GM23248 (cell line): ENCODE data around the gene GPD2. TPM values are rescaled to one million over a fixed set of nuclear protein-coding genes. Genes with fewer than 3 reads are reported as not detected.

Source experiments
- DNase-seq: peaks from one replicate; pipeline ENCODE4 v3.0.0-alpha.2; 2015
- H2AFZ ChIP-seq: fragments of 200-600 bp; sonication (generic); 2 replicates; pipeline ENCODE4 v1.6.1; 2016; ENCODE audit warnings: antibody characterized with exemption
- H3F3A ChIP-seq: fragments of 200-600 bp; sonication (generic); 2 replicates; pipeline ENCODE4 v1.6.1; 2016; ENCODE audit warnings: mild to moderate bottlenecking, antibody characterized with exemption, mixed run types; ENCODE audit not compliant: insufficient read depth
- H3K27ac ChIP-seq: fragments of 200-600 bp; sonication (generic); 2 replicates; pipeline ENCODE4 v1.5.1; 2016; ENCODE audit warnings: mild to moderate bottlenecking
- H3K27me3 ChIP-seq: fragments of 200-600 bp; sonication (generic); replicated peaks from 2 replicates; pipeline ENCODE4 v1.6.1; 2016; ENCODE audit warnings: mild to moderate bottlenecking; ENCODE audit not compliant: insufficient read depth
- H3K36me3 ChIP-seq: fragments of 200-600 bp; sonication (generic); 2 replicates; pipeline ENCODE4 v1.6.1; 2016; ENCODE audit warnings: low read depth, mild to moderate bottlenecking
- H3K4me1 ChIP-seq: fragments of 200-600 bp; sonication (generic); 2 replicates; pipeline ENCODE4 v1.6.1; 2016; ENCODE audit warnings: mild to moderate bottlenecking; ENCODE audit not compliant: insufficient read depth
- H3K4me2 ChIP-seq: fragments of 200-600 bp; sonication (generic); one replicate; pipeline ENCODE4 v1.6.1; 2016; ENCODE audit warnings: mild to moderate bottlenecking; ENCODE audit not compliant: unreplicated experiment
- H3K4me3 ChIP-seq: fragments of 200-600 bp; sonication (generic); 2 replicates; pipeline ENCODE4 v1.5.1; 2016; ENCODE audit warnings: mild to moderate bottlenecking
- H3K79me2 ChIP-seq: fragments of 200-600 bp; sonication (generic); 2 replicates; pipeline ENCODE4 v1.6.1; 2016; ENCODE audit warnings: mild to moderate bottlenecking; ENCODE audit not compliant: insufficient read depth
- H3K9ac ChIP-seq: fragments of 200-600 bp; sonication (generic); 2 replicates; pipeline ENCODE4 v1.6.1; 2016; ENCODE audit warnings: mild to moderate bottlenecking
- H3K9me2 ChIP-seq: fragments of 200-600 bp; sonication (generic); 2 replicates; pipeline ENCODE4 v1.6.1; 2016; ENCODE audit warnings: mixed run types, mild to moderate bottlenecking, moderate library complexity; ENCODE audit not compliant: insufficient read depth
- H3K9me3 ChIP-seq: fragments of 200-600 bp; sonication (generic); one replicate; pipeline ENCODE4 v1.6.1; 2017; ENCODE audit warnings: low read depth
- H4K20me1 ChIP-seq: fragments of 200-600 bp; sonication (generic); 2 replicates; pipeline ENCODE4 v1.6.0; 2016; ENCODE audit not compliant: insufficient read depth
- EZH2 ChIP-seq: fragments of 200-600 bp; sonication (generic); IDR thresholded peaks from 2 replicates; pipeline ENCODE4 v1.6.1; 2018; ENCODE audit warnings: antibody characterized with exemption, mild to moderate bottlenecking; ENCODE audit not compliant: insufficient read depth, poor library complexity, severe bottlenecking
- EZH2phosphoT487 ChIP-seq: fragments of 200-600 bp; sonication (generic); IDR thresholded peaks from 2 replicates; pipeline ENCODE4 v1.6.1; 2018; ENCODE audit warnings: antibody characterized with exemption, moderate library complexity, mild to moderate bottlenecking, low read depth; ENCODE audit not compliant: insufficient read depth
- WGBS, 2 experiments: methylation state at CpG; one replicate each; pipeline ENCODE4 v1.1.6; 2015 to 2017; ENCODE audit warnings: low lambda C conversion rate in 2 of 2, low coverage in 1 of 2; ENCODE audit errors: missing lambda C conversion rate in 2 of 2; 5-methylcytosine and 5-hydroxymethylcytosine counted together
- in situ Hi-C: fragments of 300-500 bp; cut with MboI; formaldehyde crosslinking; loops from 2 replicates; pipeline ENCODE4 v1.15.0; 2020
- polyA plus RNA-seq: library from polyadenylated mRNA; unstranded; fragments of >200 nt; fragmentation: Nextera tagmentation; extraction: Ambion mirVana; gene quantifications from 2 replicates; pipeline ENCODE4 v1.2.1, GENCODE V29; 2016
- total RNA-seq: library from RNA; depleted of rRNA; stranded (reverse); fragments of >200 nt; shearing (Covaris generic); gene quantifications from 2 replicates; pipeline ENCODE4 v1.2.3, GENCODE V29; 2014

GPD2 gene
- total and polyA plus RNA-seq, 2 experiments from 2014 or later = 16.1 to 37.7 TPM

DNA sequence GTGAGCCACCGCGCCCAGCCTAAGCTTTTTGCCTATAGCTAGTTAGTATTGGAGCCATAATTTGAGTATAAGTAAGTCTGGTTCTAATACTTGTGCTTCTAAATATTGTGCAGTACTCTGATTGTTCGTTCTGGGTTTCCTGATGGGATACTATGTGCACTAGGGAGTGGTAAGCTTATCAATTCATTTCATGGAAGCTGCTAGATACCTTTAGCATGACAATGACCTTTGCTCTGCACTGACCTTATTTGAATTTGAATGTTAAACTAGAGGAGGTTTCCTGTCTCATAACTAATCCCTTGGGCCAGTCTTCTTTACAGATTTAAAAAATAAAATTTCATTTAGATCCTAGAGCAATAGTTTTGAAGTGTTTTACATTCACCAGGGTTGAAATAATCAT is 125.1 kb downstream of the GPD2 start:
- Histone ChIP-seq H3K36me3 (peaks cover 14% of the 10 kb centered on the region; the same call in 1 of the 2 replicates), H3K9me2 (no peaks in the 10 kb centered on the region), H3K27me3 (no peaks in the 10 kb centered on the region), H3K4me1 (peaks cover 23% of the 10 kb centered on the region), H3K4me3 (no peak overlapping the region), H3K9ac (no peak overlapping the region), H3K9me3 (no peaks in the 10 kb centered on the region), H2AFZ (no peak overlapping the region), H3F3A (peaks cover 19% of the 10 kb centered on the region), H3K27ac (no peak overlapping the region), H4K20me1 (no peaks in the 10 kb centered on the region), H3K79me2 (no peaks in the 10 kb centered on the region), H3K4me2 (no peak overlapping the region)
- no peak for TF ChIP-seq EZH2
- TF ChIP-seq EZH2phosphoT487 = no peak
- WGBS, 2 experiments = 94 to 97% methylated on average over 3 of the region's 3 CpGs
- in situ Hi-C loops = no loop called here
- DNase-seq = no peak

DNA sequence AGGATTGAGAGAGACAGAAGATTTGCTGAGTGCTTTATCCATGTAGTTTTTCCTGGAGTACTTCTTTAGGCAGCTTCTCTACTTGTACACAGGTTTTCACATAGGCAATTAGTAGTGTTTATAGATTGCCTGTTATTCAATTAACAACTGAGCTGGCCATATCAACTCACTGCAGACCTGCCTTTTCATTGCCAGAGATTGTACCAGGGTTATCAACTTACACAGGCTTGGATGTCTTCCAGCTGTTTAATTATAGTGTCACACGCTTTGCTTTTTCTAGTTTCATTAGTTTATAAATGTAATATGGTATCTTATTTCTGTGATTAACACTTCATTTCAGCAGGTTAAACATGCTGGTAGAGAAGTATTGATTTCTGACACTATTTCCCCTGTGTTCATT is 125.9 kb downstream of the GPD2 start:
- no peak for TF ChIP-seq EZH2
- no peak for TF ChIP-seq EZH2phosphoT487
- Histone ChIP-seq H3K4me2 (no peak overlapping the region), H3K27ac (no peak overlapping the region), H3K36me3 (peaks cover 14% of the 10 kb centered on the region; the same call in 1 of the 2 replicates), H3K9me2 (no peaks in the 10 kb centered on the region), H3K27me3 (no peaks in the 10 kb centered on the region), H2AFZ (no peak overlapping the region), H3K4me3 (no peak overlapping the region), H3K9ac (no peak overlapping the region), H3K4me1 (peaks cover 25% of the 10 kb centered on the region), H4K20me1 (no peaks in the 10 kb centered on the region), H3F3A (peaks cover 21% of the 10 kb centered on the region), H3K9me3 (no peaks in the 10 kb centered on the region), H3K79me2 (no peaks in the 10 kb centered on the region)
- WGBS, 2 experiments = 97 to 100% methylated on average over 1 of the region's 1 CpG
- in situ Hi-C loops = no loop called here
- DNase-seq = no peak

DNA sequence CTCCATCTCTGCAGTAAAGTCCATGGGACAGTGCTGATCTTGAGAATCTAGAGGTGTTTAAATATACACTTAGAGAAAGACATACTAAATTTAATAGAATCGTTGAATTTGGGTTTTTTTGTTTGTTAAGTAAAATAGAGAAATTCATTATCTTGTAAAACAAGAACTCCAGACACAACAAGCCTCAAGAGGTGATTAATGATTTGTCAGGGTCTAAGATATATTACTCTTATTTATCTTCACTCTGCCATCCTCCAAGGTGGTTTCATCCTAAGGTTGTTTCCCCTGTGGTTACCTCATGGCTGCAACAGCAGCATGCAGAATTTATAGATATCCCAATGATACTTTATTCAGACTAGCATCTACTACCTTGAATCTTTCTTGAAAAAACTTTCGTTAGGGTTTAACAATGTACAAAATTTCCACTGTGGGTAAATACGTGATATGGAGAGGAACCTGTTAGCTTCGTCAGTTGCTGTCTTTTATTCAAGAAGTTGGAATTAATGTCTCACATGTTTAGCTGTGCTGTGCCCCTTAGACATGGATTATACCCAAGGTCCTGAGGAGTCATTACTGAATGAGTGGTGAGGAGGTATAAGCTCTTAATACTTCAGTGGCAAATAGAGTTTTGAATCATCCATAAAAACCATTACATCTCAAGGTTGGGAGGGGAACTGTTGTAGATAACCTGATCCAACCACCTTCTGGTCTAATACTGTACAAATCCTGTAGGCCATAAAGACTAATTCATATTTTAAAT is 128.0 kb downstream of the GPD2 start:
- H3K9me2 ChIP-seq = no peaks in the 10 kb centered on the region

DNA sequence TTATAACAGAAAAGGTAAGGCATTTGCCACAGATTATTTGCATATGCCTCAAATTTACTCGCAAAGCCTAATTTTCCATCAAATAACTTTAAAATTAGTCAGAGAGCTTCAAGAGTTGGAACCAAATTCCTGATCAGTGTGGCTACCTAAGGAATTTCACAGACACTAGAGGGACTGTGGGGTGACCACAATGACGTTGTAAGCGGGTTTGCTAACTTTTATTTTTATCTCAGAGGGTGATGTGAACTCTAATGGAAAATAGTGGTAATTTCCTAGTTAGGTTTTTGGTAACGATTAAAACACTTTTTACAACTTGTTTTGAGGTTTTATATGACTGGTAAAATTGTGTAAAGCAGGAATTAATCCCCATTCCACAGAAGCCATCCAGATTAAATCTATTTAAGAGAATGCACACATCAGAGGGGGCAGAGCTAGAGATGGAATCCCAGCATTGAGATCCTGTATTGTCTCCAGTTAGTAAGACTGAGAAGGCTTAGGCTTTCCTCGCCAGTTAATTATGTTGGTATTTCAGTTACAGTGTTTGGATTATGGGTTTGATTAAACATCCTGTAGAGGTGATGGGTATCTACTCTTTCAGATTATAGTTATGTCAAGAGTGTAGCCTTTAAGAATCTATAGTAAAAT is 129.0 kb downstream of the GPD2 start:
- Histone ChIP-seq H3K79me2 (no peaks in the 10 kb centered on the region), H2AFZ (0 out of 2 replicates have a peak overlapping the region, but pooled peaks have one; percentile 7), H3K27ac (peak overlapping the region; percentile 72), H3K9me3 (no peaks in the 10 kb centered on the region), H3F3A (peaks cover 21% of the 10 kb centered on the region), H3K4me2 (peak overlapping the region; percentile 51), H3K4me3 (peak overlapping the region; percentile 20), H3K9me2 (no peaks in the 10 kb centered on the region), H3K9ac (peak overlapping the region; percentile 37), H3K36me3 (peaks cover 5% of the 10 kb centered on the region; the same call in 1 of the 2 replicates), H3K4me1 (peaks cover 25% of the 10 kb centered on the region), H4K20me1 (no peaks in the 10 kb centered on the region), H3K27me3 (no peaks in the 10 kb centered on the region)
- peak; percentile 90 for DNase-seq
- 19 to 25% methylated on average over 5 of the region's 5 CpGs for WGBS, 2 experiments
- in situ Hi-C loops = no loop called here
- no peak for TF ChIP-seq EZH2
- TF ChIP-seq EZH2phosphoT487 = peak; percentile 95

More for the DNA sequence above, 128.0 kb downstream of the GPD2 start:
- peak overlapping the region; percentile 72 for H3K27ac ChIP-seq
- peaks cover 5% of the 10 kb centered on the region; the same call in 1 of the 2 replicates for H3K36me3 ChIP-seq
- H3K79me2 ChIP-seq = no peaks in the 10 kb centered on the region
- peaks cover 25% of the 10 kb centered on the region for H3K4me1 ChIP-seq
- peak; percentile 2 for DNase-seq
- no peak overlapping the region for H3K4me2 ChIP-seq
- no peaks in the 10 kb centered on the region for H3K9me3 ChIP-seq
- WGBS, 2 experiments = 98% methylated on average over 4 of the region's 4 CpGs
- no peak overlapping the region for H2AFZ ChIP-seq
- H3K4me3 ChIP-seq = no peak overlapping the region
- H3K27me3 ChIP-seq = no peaks in the 10 kb centered on the region
- peaks cover 21% of the 10 kb centered on the region for H3F3A ChIP-seq
- no peak overlapping the region for H3K9ac ChIP-seq
- H4K20me1 ChIP-seq = no peaks in the 10 kb centered on the region
- TF ChIP-seq EZH2 (no peak), EZH2phosphoT487 (no peak)
- in situ Hi-C loops = no loop called here
